Measurements from ENCODE around the gene RRP36.

Gene RRP36

GRCh38 chr6:43045371-43045930 lies 24.0 kb downstream of the RRP36 start:
- H3K4me3 ChIP-seq = no peak overlapping the region
- no peak overlapping the region for H3K9ac ChIP-seq
- H3K27me3 ChIP-seq = no peaks in the 10 kb centered on the region
- peaks cover 87% of the 10 kb centered on the region for H3K36me3 ChIP-seq
- no peak overlapping the region for H3K27ac ChIP-seq
- H4K20me1 ChIP-seq = no peaks in the 10 kb centered on the region
- no peak overlapping the region for H3K4me2 ChIP-seq
- H3K9me3 ChIP-seq = no peaks in the 10 kb centered on the region
- TF ChIP-seq Cebpa-rat (IDR thresholded peaks at IDR 0.05) = no peak
- H3K4me1 ChIP-seq = no peaks in the 10 kb centered on the region

GRCh38 chr6:43047998-43048397 lies 26.6 kb downstream of the RRP36 start:
- peaks cover 75% of the 10 kb centered on the region for H3K36me3 ChIP-seq

GRCh38 chr6:43050981-43051380 lies 29.6 kb downstream of the RRP36 start:
- TF ChIP-seq Cebpa-rat (IDR thresholded peaks at IDR 0.05) = no peak
- Histone ChIP-seq H3K27ac (no peak overlapping the region), H3K36me3 (peaks cover 63% of the 10 kb centered on the region), H3K4me3 (no peak overlapping the region), H3K9ac (no peak overlapping the region), H3K9me3 (no peaks in the 10 kb centered on the region), H3K4me2 (no peak overlapping the region), H3K27me3 (no peaks in the 10 kb centered on the region), H4K20me1 (no peaks in the 10 kb centered on the region), H3K4me1 (peaks cover 24% of the 10 kb centered on the region)

More at GRCh38 chr6:43047998-43048397, 26.6 kb downstream of the RRP36 start:
- TF ChIP-seq Cebpa-rat (IDR thresholded peaks at IDR 0.05) = no peak
- H3K4me3 ChIP-seq = no peak overlapping the region
- peaks cover 12% of the 10 kb centered on the region for H3K4me1 ChIP-seq
- no peaks in the 10 kb centered on the region for H4K20me1 ChIP-seq
- peak overlapping the region; percentile 34; the same call in 1 of the 2 replicates for H3K9ac ChIP-seq
- no peak overlapping the region for H3K4me2 ChIP-seq
- no peaks in the 10 kb centered on the region for H3K9me3 ChIP-seq
- H3K27me3 ChIP-seq = no peaks in the 10 kb centered on the region
- H3K27ac ChIP-seq = no peak overlapping the region

- H3K27me3 ChIP-seq = no peaks in the 10 kb centered on the region
- no peak overlapping the region for H3K4me3 ChIP-seq
- no peaks in the 10 kb centered on the region for H3K9me3 ChIP-seq
- H3K4me2 ChIP-seq = peak overlapping the region; percentile 91
- H3K9ac ChIP-seq = peak overlapping the region; percentile 88
- H3K36me3 ChIP-seq = peaks cover 63% of the 10 kb centered on the region
- peaks cover 24% of the 10 kb centered on the region for H3K4me1 ChIP-seq
- H3K27ac ChIP-seq = 0 out of 2 replicates have a peak overlapping the region, but pooled peaks have one; percentile 90
- no peaks in the 10 kb centered on the region for H4K20me1 ChIP-seq
- TF ChIP-seq Cebpa-rat (IDR thresholded peaks at IDR 0.05) = no peak
Observed at GRCh38 chr6:43052225-43052841, 30.9 kb downstream of the RRP36 start.

GRCh38 chr6:43052842-43053544 lies 31.6 kb downstream of the RRP36 start:
- peak overlapping the region; percentile 80 for H3K4me3 ChIP-seq
- peak overlapping the region; percentile 91 for H3K4me2 ChIP-seq
- H3K36me3 ChIP-seq = peaks cover 63% of the 10 kb centered on the region
- no peaks in the 10 kb centered on the region for H3K27me3 ChIP-seq
- H3K9ac ChIP-seq = peak overlapping the region; percentile 88
- H3K4me1 ChIP-seq = peaks cover 30% of the 10 kb centered on the region
- no peaks in the 10 kb centered on the region for H3K9me3 ChIP-seq
- no peak for TF ChIP-seq Cebpa-rat (IDR thresholded peaks at IDR 0.05)
- H3K27ac ChIP-seq = peak overlapping the region; percentile 90
- H4K20me1 ChIP-seq = no peaks in the 10 kb centered on the region

GRCh38 chr6:43053545-43054205 lies 32.3 kb downstream of the RRP36 start, which contains the start of gene CUL7:
CUL7 (minus strand) TSS chr6:43053851; CDS start chr6:43052788, 1,063 bp downstream.
- peak within 1 kb of the TSS; percentile 90 for H3K27ac ChIP-seq
- H3K9me3 ChIP-seq = no peaks in the 10 kb centered on the region
- H3K27me3 ChIP-seq = no peaks in the 10 kb centered on the region
- H3K4me3 ChIP-seq = peak within 1 kb of the TSS; percentile 80
- peaks cover 59% of the 10 kb centered on the region for H3K36me3 ChIP-seq
- peaks cover 36% of the 10 kb centered on the region for H3K4me1 ChIP-seq
- TF ChIP-seq Cebpa-rat (IDR thresholded peaks at IDR 0.05) = no peak
- peak within 1 kb of the TSS; percentile 91 for H3K4me2 ChIP-seq
- no peaks in the 10 kb centered on the region for H4K20me1 ChIP-seq
- peak within 1 kb of the TSS; percentile 88 for H3K9ac ChIP-seq

- Histone ChIP-seq H3K4me2 (peak overlapping the region; percentile 91), H3K36me3 (peaks cover 54% of the 10 kb centered on the region), H3K27ac (peak overlapping the region; percentile 90), H3K4me1 (peaks cover 38% of the 10 kb centered on the region), H3K9ac (peak overlapping the region; percentile 88), H4K20me1 (no peaks in the 10 kb centered on the region), H3K4me3 (peak overlapping the region; percentile 80), H3K9me3 (no peaks in the 10 kb centered on the region), H3K27me3 (no peaks in the 10 kb centered on the region)
- no peak for TF ChIP-seq Cebpa-rat (IDR thresholded peaks at IDR 0.05)
Observed at GRCh38 chr6:43054206-43054943, 33.0 kb downstream of the RRP36 start.

- TF ChIP-seq Cebpa-rat (IDR thresholded peaks at IDR 0.05) = no peak
- Histone ChIP-seq H4K20me1 (no peaks in the 10 kb centered on the region), H3K4me2 (no peak overlapping the region), H3K27me3 (no peaks in the 10 kb centered on the region), H3K36me3 (peaks cover 43% of the 10 kb centered on the region), H3K4me3 (no peak overlapping the region), H3K9me3 (no peaks in the 10 kb centered on the region), H3K27ac (no peak overlapping the region), H3K4me1 (peaks cover 49% of the 10 kb centered on the region), H3K9ac (no peak overlapping the region)
Observed at GRCh38 chr6:43055966-43056365, 34.5 kb downstream of the RRP36 start.

- Histone ChIP-seq H4K20me1 (no peaks in the 10 kb centered on the region), H3K4me1 (peaks cover 38% of the 10 kb centered on the region), H3K9me3 (no peaks in the 10 kb centered on the region), H3K27ac (peak overlapping the region; percentile 93), H3K4me2 (peak overlapping the region; percentile 98), H3K36me3 (peaks cover 46% of the 10 kb centered on the region), H3K9ac (peak overlapping the region; percentile 92), H3K27me3 (no peaks in the 10 kb centered on the region), H3K4me3 (peak overlapping the region; percentile 97)
- no peak for TF ChIP-seq Cebpa-rat (IDR thresholded peaks at IDR 0.05)
Observed at GRCh38 chr6:43058531-43058930, 37.1 kb downstream of the RRP36 start.

Measured in BLaER1 (cell line).